ENCODE results near the gene LPAR3.

- TF ChIP-seq CTCF (IDR thresholded peaks at IDR 0.05): no peak
- no peak for TF ChIP-seq POLR2A (IDR thresholded peaks at IDR 0.05)
- TF ChIP-seq EP300 (IDR thresholded peaks at IDR 0.05): no peak
Observed at GRCh38 chr1:84877592-84877991, 15.4 kb downstream of the LPAR3 start.

Data from tibial nerve (tissue), 4 donors.